ENCODE data around the gene BAAT.

- TF ChIP-seq CTCF (IDR thresholded peaks at IDR 0.05) (no peak), POLR2A (IDR thresholded peaks at IDR 0.05) (no peak)
These were observed 3.2 kb upstream of the BAAT start for GRCh38 chr9:101387871-101388506.

All from ovary (tissue), 3 donors.